HepG2 (cell line): Measurements from ENCODE around the gene BIRC6. TPM values are rescaled to one million over a fixed set of nuclear protein-coding genes. Genes with fewer than 3 reads are reported as not detected.

Experiments
- ATAC-seq: fragments of 200-7000 bp; cut with Tn5 transposase; 3 replicates; pipeline ENCODE4 v1.9.1; 2020; ENCODE audit warnings: mild to moderate bottlenecking, moderate library complexity
- BruUV-seq: library from RNA; stranded (reverse); fragments of 400-500 nt; replicated peaks from 2 replicates; lab custom pipeline; 2021; lab: Mats Ljungman, UMichigan
- CTCF ChIA-PET: fragments of 300-600 bp; formaldehyde crosslinking; extraction: SDS; loops from one replicate; lab custom pipeline; 2021; ENCODE audit warnings: low total read pairs, inconsistent platforms, low intra/inter-chr PET ratio; lab: Yijun Ruan, JAX
- POLR2A ChIA-PET: fragments of 350-600 bp; sonication (Branson Sonifier 250); formaldehyde crosslinking; loops from one replicate; lab custom pipeline; 2020; ENCODE audit warnings: antibody characterized with exemption, inconsistent platforms; lab: Yijun Ruan, JAX
- DNase-seq: peaks from one replicate; pipeline ENCODE4 v3.0.0-alpha.2; 2015; ENCODE audit warnings: low spot score
- FAIRE-seq: peaks from 3 replicates; lab custom pipeline; 2011; peaks lifted over from hg19 to GRCh38; lab: Jason Lieb, UNC
- H2AFZ ChIP-seq: one replicate; pipeline ENCODE4 v1.6.1; 2011; ENCODE audit warnings: low read length, inconsistent platforms
- H3K27ac ChIP-seq: fragments of 300-600 bp; 3 replicates; pipeline ENCODE4 v1.8.0; 2011; ENCODE audit warnings: mixed run types, mild to moderate bottlenecking, mixed read lengths, low read length, inconsistent platforms; ENCODE audit not compliant: insufficient read depth; ENCODE audit errors: extremely low read length
- H3K27me3 ChIP-seq, 2 experiments: fragments of 200-600 bp in 1 of 2; 2 replicates in 1 of 2; 3 replicates in 1 of 2; pipeline versions ENCODE4 v1.6.0 to v1.8.0; 2011; ENCODE audit warnings: low read length in 2 of 2, mild to moderate bottlenecking in 2 of 2, moderate library complexity in 2 of 2, inconsistent platforms in 1 of 2; ENCODE audit not compliant: insufficient read depth in 2 of 2, control insufficient read depth in 1 of 2
- H3K36me3 ChIP-seq, 2 experiments: fragments of 200-600 bp in 1 of 2; replicated peaks in 1 of 2; 2 replicates in 1 of 2; 3 replicates in 1 of 2; pipeline versions ENCODE4 v1.5.1 to v1.8.0; 2011; ENCODE audit warnings: low read length in 2 of 2, inconsistent platforms in 1 of 2; ENCODE audit not compliant: insufficient read depth in 2 of 2, control insufficient read depth in 1 of 2
- H3K4me1 ChIP-seq: 2 replicates; pipeline ENCODE4 v1.5.1; 2012; ENCODE audit warnings: low read length, inconsistent platforms; ENCODE audit not compliant: insufficient read depth
- H3K4me2 ChIP-seq: 2 replicates; pipeline ENCODE4 v1.6.0; 2011; ENCODE audit warnings: low read depth, low read length, inconsistent platforms
- H3K4me3 ChIP-seq, 3 experiments: fragments of 200-600 bp in 1 of 3; sonication (generic), shearing (Covaris generic) in 1 of 3; replicated peaks in 1 of 3; 2 replicates each; pipeline ENCODE4 v1.5.1; 2011 to 2016; ENCODE audit warnings: low read length in 3 of 3, inconsistent platforms in 2 of 3, low read depth in 2 of 3, mild to moderate bottlenecking in 2 of 3, control low read depth in 1 of 3, mixed read lengths in 1 of 3; ENCODE audit not compliant: insufficient read depth in 1 of 3
- H3K79me2 ChIP-seq: one replicate; pipeline ENCODE4 v1.6.1; 2011; ENCODE audit warnings: low read length, inconsistent platforms; ENCODE audit not compliant: insufficient read depth
- H3K9ac ChIP-seq: 2 replicates; pipeline ENCODE4 v1.6.0; 2011; ENCODE audit warnings: mild to moderate bottlenecking, low read depth, low read length, inconsistent platforms; ENCODE audit not compliant: insufficient read depth
- H3K9me3 ChIP-seq: 2 replicates; pipeline ENCODE4 v1.5.1; 2012; ENCODE audit warnings: mild to moderate bottlenecking, low read length
- H4K20me1 ChIP-seq: 2 replicates; pipeline ENCODE4 v1.6.0; 2011; ENCODE audit warnings: inconsistent platforms, mild to moderate bottlenecking, low read length, moderate library complexity; ENCODE audit not compliant: insufficient read depth
- ARNTL ChIP-seq: sonication (generic); formaldehyde crosslinking; IDR thresholded peaks from 2 replicates; pipeline ENCODE4 v1.4.0; 2020; ENCODE audit warnings: mild to moderate bottlenecking, missing genetic modification reagents
- FOSL1 ChIP-seq: sonication (generic); formaldehyde crosslinking; IDR thresholded peaks from 2 replicates; pipeline ENCODE4 v1.9.0; 2021; ENCODE audit warnings: missing genetic modification reagents, borderline replicate concordance
- HOXD1 ChIP-seq: sonication (generic); formaldehyde crosslinking; IDR thresholded peaks from 2 replicates; pipeline ENCODE4 v1.5.0; 2020; ENCODE audit warnings: missing genetic modification reagents
- JDP2 ChIP-seq: sonication (generic); formaldehyde crosslinking; IDR thresholded peaks from 2 replicates; pipeline ENCODE4 v1.8.1; 2022; ENCODE audit warnings: missing genetic modification reagents, borderline replicate concordance
- KLF13 ChIP-seq: sonication (generic); formaldehyde crosslinking; IDR thresholded peaks from 2 replicates; pipeline ENCODE4 v1.4.0; 2020; ENCODE audit warnings: mild to moderate bottlenecking, missing genetic modification reagents
- SIX4 ChIP-seq: sonication (generic); formaldehyde crosslinking; IDR thresholded peaks from 2 replicates; pipeline ENCODE4 v1.4.0; 2020; ENCODE audit warnings: missing genetic modification reagents
- TBP ChIP-seq: sonication (generic); formaldehyde crosslinking; IDR thresholded peaks from 2 replicates; pipeline ENCODE4 v1.5.0; 2020; ENCODE audit warnings: missing genetic modification reagents
- ZNF335 ChIP-seq: sonication (generic); formaldehyde crosslinking; IDR thresholded peaks from 2 replicates; pipeline ENCODE4 v1.4.0; 2020; ENCODE audit warnings: missing genetic modification reagents
- ZNF354B ChIP-seq: sonication (generic); formaldehyde crosslinking; IDR thresholded peaks from 2 replicates; pipeline ENCODE4 v1.8.0; 2022; ENCODE audit warnings: mild to moderate bottlenecking, missing genetic modification reagents
- ZNF460 ChIP-seq: sonication (generic); formaldehyde crosslinking; IDR thresholded peaks from 2 replicates; pipeline ENCODE4 v1.5.1; 2020; ENCODE audit warnings: missing genetic modification reagents, mild to moderate bottlenecking, borderline replicate concordance
- ZNF652 ChIP-seq: IDR thresholded peaks from 2 replicates; pipeline ENCODE4 v1.6.1; 2016; ENCODE audit warnings: low read depth, borderline replicate concordance
- ZNF83 ChIP-seq: sonication (generic); formaldehyde crosslinking; IDR thresholded peaks from 2 replicates; pipeline ENCODE4 v1.4.0; 2020; ENCODE audit warnings: missing genetic modification reagents, mild to moderate bottlenecking, borderline replicate concordance
- WGBS: methylation state at CpG from one replicate; pipeline ENCODE4 v1.1.6; 2017; ENCODE audit warnings: low lambda C conversion rate; 5-methylcytosine and 5-hydroxymethylcytosine counted together
- in situ Hi-C: cut with HindIII; loops from 2 replicates; pipeline ENCODE4 v1.10.0; 2017; ENCODE audit warnings: low pct_unique_long_range_greater_than_20kb; ENCODE audit not compliant: extremely low pct_ligation_motif_present
- intact Hi-C: fragments of 100-400 bp; cut with micrococcal nuclease; formaldehyde crosslinking; loops from one replicate; pipeline ENCODE4 v1.10.0; 2022; ENCODE audit not compliant: unreplicated experiment
- polyA plus RNA-seq, 8 experiments: library from polyadenylated mRNA; depleted of rRNA in 3 of 8; stranded (reverse) in 7 of 8; unstranded in 1 of 8; fragments of >200 nt; fragmentation: Illumina TruSeq in 4 of 8; extraction: Trizol in 4 of 8; gene quantifications; 2 replicates each; pipeline versions ENCODE4 v1.2.1 to v1.2.3, GENCODE V29; 2011 to 2016; ENCODE audit warnings: low read depth in 4 of 8, missing spikeins in 1 of 8, mixed read lengths in 1 of 8; ENCODE audit not compliant: insufficient read depth in 1 of 8
- total RNA-seq, 5 experiments: library from RNA; depleted of rRNA; stranded (reverse); fragments of >200 nt; fragmentation: Illumina TruSeq; extraction: Trizol; gene quantifications; 2 replicates each; pipeline ENCODE4 v1.2.3, GENCODE V29; 2016; ENCODE audit warnings: low read depth in 1 of 5
- TF ChIP-seq, protein P1 (sequence below): sonication (generic); formaldehyde crosslinking; IDR thresholded peaks from 2 replicates; pipeline ENCODE4 v1.4.0; 2020; ENCODE audit warnings: mild to moderate bottlenecking, missing genetic modification reagents, borderline replicate concordance
- TF ChIP-seq, protein P2 (sequence below): sonication (generic); formaldehyde crosslinking; conservative IDR thresholded peaks from 2 replicates; pipeline ENCODE4 v1.8.0; 2022; ENCODE audit warnings: low read depth, missing genetic modification reagents
- TF ChIP-seq, protein P3 (sequence below): sonication (generic); formaldehyde crosslinking; IDR thresholded peaks from 2 replicates; pipeline ENCODE4 v1.8.0; 2022; ENCODE audit warnings: mild to moderate bottlenecking, missing genetic modification reagents; ENCODE audit not compliant: insufficient replicate concordance
- TF ChIP-seq, protein P4 (sequence below): sonication (generic); formaldehyde crosslinking; IDR thresholded peaks from 2 replicates; pipeline ENCODE4 v1.4.0; 2020; ENCODE audit warnings: missing genetic modification reagents

BIRC6 gene
- total and polyA plus RNA-seq, 2 of the 13 experiments (the other 11 are each of a cell fraction or from before 2014, with no cell fraction given): 65.6 to 120 TPM

DNA sequence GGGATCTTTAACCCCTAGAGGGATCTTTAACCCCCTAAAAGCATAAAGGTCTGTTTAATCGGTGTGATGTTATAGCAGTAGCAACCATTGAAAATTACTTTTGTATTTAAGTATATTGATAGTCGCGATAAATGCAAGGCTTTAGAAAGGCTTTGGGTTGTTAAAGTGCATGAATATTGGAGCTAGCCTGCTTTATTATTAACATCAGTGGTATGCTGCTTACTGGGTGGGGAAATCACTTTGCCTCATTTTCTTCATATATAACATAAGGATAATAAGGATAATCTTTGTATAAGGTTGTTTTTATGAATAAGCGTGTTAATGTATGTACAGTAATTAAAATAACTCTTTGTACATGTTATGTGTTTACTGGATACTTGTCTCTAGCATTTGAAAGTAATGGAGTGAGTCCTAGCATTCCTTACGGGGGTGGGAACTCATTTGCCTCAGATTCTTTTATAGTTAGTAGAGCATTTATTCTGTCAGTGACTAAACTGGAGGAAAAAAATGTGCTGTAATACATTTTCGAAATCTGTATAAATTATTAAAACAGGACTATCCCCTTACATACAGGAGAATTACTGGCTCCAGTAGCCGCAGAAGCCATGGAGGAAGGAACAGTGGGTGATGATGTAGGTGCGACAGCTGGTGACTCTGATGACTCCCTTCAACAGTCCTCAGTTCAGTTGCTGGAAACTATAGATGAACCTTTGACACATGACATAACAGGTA, 122.2 kb downstream of the BIRC6 start:
- H3K27ac ChIP-seq: no peak overlapping the region
- DNase-seq (no peak), FAIRE-seq (no peak), ATAC-seq (no peak)
- 97% methylated on average over 8 of the region's 8 CpGs for WGBS
- intact Hi-C loops: no loop called here
- no peaks in the 10 kb centered on the region for H3K9me3 ChIP-seq
- peaks cover 18 to 81% of the 10 kb centered on the region in 2 experiments for H3K36me3 ChIP-seq
- CTCF ChIA-PET: no interaction called here
- no peaks in the 10 kb centered on the region for H4K20me1 ChIP-seq
- no peak overlapping the region for H2AFZ ChIP-seq
- in situ Hi-C loops: no loop called here
- POLR2A ChIA-PET: no interaction called here
- no peak overlapping the region for H3K9ac ChIP-seq
- BruUV-seq: no TSS peak
- H3K4me1 ChIP-seq: no peaks in the 10 kb centered on the region
- no peak overlapping the region for H3K4me2 ChIP-seq
- no peaks in the 10 kb centered on the region for H3K79me2 ChIP-seq
- H3K27me3 ChIP-seq: no peaks in the 10 kb centered on the region
- H3K4me3 ChIP-seq: no peak overlapping the region
- no peak for TF ChIP-seq HOXD1 (CRISPR knock-in tag)
- no peak for TF ChIP-seq KLF13
- TF ChIP-seq FOSL1 (CRISPR knock-in tag): no peak
- TF ChIP-seq ZNF83 (CRISPR knock-in tag): no peak
- TF ChIP-seq, protein P1, sequence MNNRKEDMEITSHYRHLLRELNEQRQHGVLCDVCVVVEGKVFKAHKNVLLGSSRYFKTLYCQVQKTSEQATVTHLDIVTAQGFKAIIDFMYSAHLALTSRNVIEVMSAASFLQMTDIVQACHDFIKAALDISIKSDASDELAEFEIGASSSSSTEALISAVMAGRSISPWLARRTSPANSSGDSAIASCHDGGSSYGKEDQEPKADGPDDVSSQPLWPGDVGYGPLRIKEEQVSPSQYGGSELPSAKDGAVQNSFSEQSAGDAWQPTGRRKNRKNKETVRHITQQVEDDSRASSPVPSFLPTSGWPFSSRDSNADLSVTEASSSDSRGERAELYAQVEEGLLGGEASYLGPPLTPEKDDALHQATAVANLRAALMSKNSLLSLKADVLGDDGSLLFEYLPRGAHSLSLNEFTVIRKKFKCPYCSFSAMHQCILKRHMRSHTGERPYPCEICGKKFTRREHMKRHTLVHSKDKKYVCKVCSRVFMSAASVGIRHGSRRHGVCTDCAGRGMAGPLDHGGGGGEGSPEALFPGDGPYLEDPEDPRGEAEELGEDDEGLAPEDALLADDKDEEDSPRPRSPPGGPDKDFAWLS (CRISPR knock-in tag): no peak
- TF ChIP-seq JDP2 (CRISPR knock-in tag): no peak
- TF ChIP-seq ZNF652 (CRISPR knock-in tag): no peak
- TF ChIP-seq, protein P2, sequence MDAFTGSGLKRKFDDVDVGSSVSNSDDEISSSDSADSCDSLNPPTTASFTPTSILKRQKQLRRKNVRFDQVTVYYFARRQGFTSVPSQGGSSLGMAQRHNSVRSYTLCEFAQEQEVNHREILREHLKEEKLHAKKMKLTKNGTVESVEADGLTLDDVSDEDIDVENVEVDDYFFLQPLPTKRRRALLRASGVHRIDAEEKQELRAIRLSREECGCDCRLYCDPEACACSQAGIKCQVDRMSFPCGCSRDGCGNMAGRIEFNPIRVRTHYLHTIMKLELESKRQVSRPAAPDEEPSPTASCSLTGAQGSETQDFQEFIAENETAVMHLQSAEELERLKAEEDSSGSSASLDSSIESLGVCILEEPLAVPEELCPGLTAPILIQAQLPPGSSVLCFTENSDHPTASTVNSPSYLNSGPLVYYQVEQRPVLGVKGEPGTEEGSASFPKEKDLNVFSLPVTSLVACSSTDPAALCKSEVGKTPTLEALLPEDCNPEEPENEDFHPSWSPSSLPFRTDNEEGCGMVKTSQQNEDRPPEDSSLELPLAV (CRISPR knock-in tag): no peak
- TF ChIP-seq SIX4 (CRISPR knock-in tag): no peak
- TF ChIP-seq, protein P3, sequence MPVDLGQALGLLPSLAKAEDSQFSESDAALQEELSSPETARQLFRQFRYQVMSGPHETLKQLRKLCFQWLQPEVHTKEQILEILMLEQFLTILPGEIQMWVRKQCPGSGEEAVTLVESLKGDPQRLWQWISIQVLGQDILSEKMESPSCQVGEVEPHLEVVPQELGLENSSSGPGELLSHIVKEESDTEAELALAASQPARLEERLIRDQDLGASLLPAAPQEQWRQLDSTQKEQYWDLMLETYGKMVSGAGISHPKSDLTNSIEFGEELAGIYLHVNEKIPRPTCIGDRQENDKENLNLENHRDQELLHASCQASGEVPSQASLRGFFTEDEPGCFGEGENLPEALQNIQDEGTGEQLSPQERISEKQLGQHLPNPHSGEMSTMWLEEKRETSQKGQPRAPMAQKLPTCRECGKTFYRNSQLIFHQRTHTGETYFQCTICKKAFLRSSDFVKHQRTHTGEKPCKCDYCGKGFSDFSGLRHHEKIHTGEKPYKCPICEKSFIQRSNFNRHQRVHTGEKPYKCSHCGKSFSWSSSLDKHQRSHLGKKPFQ (CRISPR knock-in tag): no peak
- no peak for TF ChIP-seq ZNF460 (CRISPR knock-in tag)
- TF ChIP-seq ZNF335 (CRISPR knock-in tag): no peak
- TF ChIP-seq ZNF354B: no peak
- TF ChIP-seq, protein P4, sequence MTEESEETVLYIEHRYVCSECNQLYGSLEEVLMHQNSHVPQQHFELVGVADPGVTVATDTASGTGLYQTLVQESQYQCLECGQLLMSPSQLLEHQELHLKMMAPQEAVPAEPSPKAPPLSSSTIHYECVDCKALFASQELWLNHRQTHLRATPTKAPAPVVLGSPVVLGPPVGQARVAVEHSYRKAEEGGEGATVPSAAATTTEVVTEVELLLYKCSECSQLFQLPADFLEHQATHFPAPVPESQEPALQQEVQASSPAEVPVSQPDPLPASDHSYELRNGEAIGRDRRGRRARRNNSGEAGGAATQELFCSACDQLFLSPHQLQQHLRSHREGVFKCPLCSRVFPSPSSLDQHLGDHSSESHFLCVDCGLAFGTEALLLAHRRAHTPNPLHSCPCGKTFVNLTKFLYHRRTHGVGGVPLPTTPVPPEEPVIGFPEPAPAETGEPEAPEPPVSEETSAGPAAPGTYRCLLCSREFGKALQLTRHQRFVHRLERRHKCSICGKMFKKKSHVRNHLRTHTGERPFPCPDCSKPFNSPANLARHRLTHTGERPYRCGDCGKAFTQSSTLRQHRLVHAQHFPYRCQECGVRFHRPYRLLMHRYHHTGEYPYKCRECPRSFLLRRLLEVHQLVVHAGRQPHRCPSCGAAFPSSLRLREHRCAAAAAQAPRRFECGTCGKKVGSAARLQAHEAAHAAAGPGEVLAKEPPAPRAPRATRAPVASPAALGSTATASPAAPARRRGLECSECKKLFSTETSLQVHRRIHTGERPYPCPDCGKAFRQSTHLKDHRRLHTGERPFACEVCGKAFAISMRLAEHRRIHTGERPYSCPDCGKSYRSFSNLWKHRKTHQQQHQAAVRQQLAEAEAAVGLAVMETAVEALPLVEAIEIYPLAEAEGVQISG: no peak
- no peak for TF ChIP-seq TBP (CRISPR knock-in tag)
- TF ChIP-seq ARNTL (CRISPR knock-in tag): no peak
